H9 (cell line): Measurements from ENCODE around the gene LRP1. TPM values are rescaled to one million over a fixed set of nuclear protein-coding genes. Genes with fewer than 3 reads are reported as not detected.
A peak's percentile ranks its signal among the peaks of the same experiment; 100 is the strongest.

Experiments used
- DNase-seq: peaks from one replicate; pipeline ENCODE4 v3.0.0-alpha.2; 2017
- H2AFZ ChIP-seq: one replicate; pipeline ENCODE4 v1.6.1; 2013; ENCODE audit warnings: mild to moderate bottlenecking, low read length, control low read depth, moderate library complexity
- H2AK5ac ChIP-seq: 2 replicates; pipeline ENCODE4 v1.6.1; 2013; ENCODE audit warnings: low read length, control low read depth, mixed read lengths; ENCODE audit not compliant: insufficient read length
- H2BK120ac ChIP-seq: one replicate; pipeline ENCODE4 v1.6.1; 2013; ENCODE audit warnings: low read depth, mild to moderate bottlenecking, low read length, control low read depth, inconsistent platforms; ENCODE audit not compliant: poor library complexity, severe bottlenecking
- H2BK12ac ChIP-seq: 2 replicates; pipeline ENCODE4 v1.6.1; 2013; ENCODE audit warnings: low read length, control low read depth, mixed read lengths, low read depth; ENCODE audit not compliant: insufficient read length
- H2BK15ac ChIP-seq: 2 replicates; pipeline ENCODE4 v1.6.1; 2013; ENCODE audit warnings: low read depth, low read length, control low read depth
- H2BK20ac ChIP-seq: one replicate; pipeline ENCODE4 v1.6.1; 2013; ENCODE audit warnings: low read depth, mild to moderate bottlenecking, low read length, control low read depth, inconsistent platforms; ENCODE audit not compliant: poor library complexity, severe bottlenecking
- H2BK5ac ChIP-seq: 2 replicates; pipeline ENCODE4 v1.6.1; 2013; ENCODE audit warnings: low read length, control low read depth, mixed read lengths; ENCODE audit not compliant: insufficient read length
- H3K14ac ChIP-seq: 2 replicates; pipeline ENCODE4 v1.6.1; 2013; ENCODE audit warnings: low read length, control low read depth; ENCODE audit not compliant: insufficient read depth
- H3K18ac ChIP-seq: 2 replicates; pipeline ENCODE4 v1.6.1; 2013; ENCODE audit warnings: low read depth, mild to moderate bottlenecking, mixed read lengths, low read length, control low read depth; ENCODE audit not compliant: insufficient read length
- H3K23ac ChIP-seq: 2 replicates; pipeline ENCODE4 v1.6.1; 2013; ENCODE audit warnings: low read length, control low read depth, mixed read lengths, low read depth; ENCODE audit not compliant: insufficient read length
- H3K23me2 ChIP-seq: 2 replicates; pipeline ENCODE4 v1.6.1; 2013; ENCODE audit warnings: low read depth, mild to moderate bottlenecking, mixed read lengths, low read length, control low read depth; ENCODE audit not compliant: insufficient read length, poor library complexity, severe bottlenecking
- H3K27ac ChIP-seq: 2 replicates; pipeline ENCODE4 v1.5.1; 2013; ENCODE audit warnings: low read length, control low read depth, mixed read lengths, low read depth; ENCODE audit not compliant: insufficient read length
- H3K27me3 ChIP-seq: 2 replicates; pipeline ENCODE4 v1.6.1; 2013; ENCODE audit warnings: low read length, control low read depth, inconsistent platforms; ENCODE audit not compliant: insufficient read depth
- H3K4ac ChIP-seq: 2 replicates; pipeline ENCODE4 v1.6.1; 2013; ENCODE audit warnings: low read depth, mild to moderate bottlenecking, control low read depth, inconsistent platforms, low read length, moderate library complexity
- H3K4me1 ChIP-seq: 2 replicates; pipeline ENCODE4 v1.6.1; 2013; ENCODE audit warnings: low read length, control low read depth, inconsistent platforms; ENCODE audit not compliant: insufficient read depth
- H3K4me2 ChIP-seq: 2 replicates; pipeline ENCODE4 v1.6.1; 2013; ENCODE audit warnings: low read length, control low read depth, mixed read lengths; ENCODE audit not compliant: insufficient read length, insufficient read depth
- H3K56ac ChIP-seq: 2 replicates; pipeline ENCODE4 v1.6.1; 2013; ENCODE audit warnings: low read depth, mild to moderate bottlenecking, mixed read lengths, low read length, control low read depth; ENCODE audit not compliant: insufficient read length
- H3K79me1 ChIP-seq: 2 replicates; pipeline ENCODE4 v1.6.1; 2013; ENCODE audit warnings: low read depth, mild to moderate bottlenecking, moderate library complexity, low read length, control low read depth, inconsistent platforms; ENCODE audit not compliant: insufficient read depth, poor library complexity, severe bottlenecking
- H3K79me2 ChIP-seq: 2 replicates; pipeline ENCODE4 v1.6.1; 2013; ENCODE audit warnings: low read length, control low read depth, inconsistent platforms; ENCODE audit not compliant: insufficient read depth
- H3K9ac ChIP-seq: 2 replicates; pipeline ENCODE4 v1.6.1; 2013; ENCODE audit warnings: low read length, control low read depth, mixed read lengths; ENCODE audit not compliant: insufficient read length; ENCODE audit errors: extremely low read depth
- H3K9me3 ChIP-seq: one replicate; pipeline ENCODE4 v1.6.1; 2013; ENCODE audit warnings: low read depth, low read length, inconsistent platforms; ENCODE audit not compliant: control insufficient read depth
- H3T11ph ChIP-seq: one replicate; pipeline ENCODE4 v1.6.1; 2013; ENCODE audit warnings: mild to moderate bottlenecking, low read length, control low read depth, inconsistent platforms
- H4K20me1 ChIP-seq: one replicate; pipeline ENCODE4 v1.6.1; 2013; ENCODE audit not compliant: control insufficient read depth, insufficient read length, insufficient read depth
- H4K5ac ChIP-seq: 2 replicates; pipeline ENCODE4 v1.6.1; 2013; ENCODE audit warnings: low read depth, mild to moderate bottlenecking, mixed read lengths, low read length, control low read depth; ENCODE audit not compliant: insufficient read length
- H4K8ac ChIP-seq: replicated peaks from 2 replicates; pipeline ENCODE4 v1.6.1; 2013; ENCODE audit warnings: low read length, control low read depth, mixed read lengths, low read depth; ENCODE audit not compliant: insufficient read length
- H4K91ac ChIP-seq: 2 replicates; pipeline ENCODE4 v1.6.1; 2013; ENCODE audit warnings: low read depth, mild to moderate bottlenecking, moderate library complexity, mixed read lengths, low read length, control low read depth; ENCODE audit not compliant: insufficient read length
- H3K27ac Mint-ChIP-seq, 3 experiments: 2 replicates in 2 of 3; 3 replicates in 1 of 3; pipeline ENCODE4 v1.8.0; 2020 to 2021; ENCODE audit warnings: mixed read lengths in 3 of 3, mild to moderate bottlenecking in 1 of 3, moderate library complexity in 1 of 3
- H3K27me3 Mint-ChIP-seq: 2 replicates; pipeline ENCODE4 v1.8.0; 2021; ENCODE audit warnings: low read depth, mild to moderate bottlenecking, moderate library complexity, mixed read lengths
- H3K36me3 Mint-ChIP-seq, 3 experiments: 2 replicates in 2 of 3; 3 replicates in 1 of 3; pipeline ENCODE4 v1.8.0; 2020 to 2021; ENCODE audit warnings: low read depth in 3 of 3, mixed read lengths in 3 of 3; ENCODE audit not compliant: insufficient read depth in 1 of 3
- H3K4me1 Mint-ChIP-seq, 2 experiments: 2 replicates each; pipeline ENCODE4 v1.8.0; 2020; ENCODE audit warnings: mixed read lengths in 2 of 2
- H3K4me3 Mint-ChIP-seq, 2 experiments: 2 replicates in 1 of 2; 3 replicates in 1 of 2; pipeline ENCODE4 v1.8.0; 2020 to 2021; ENCODE audit warnings: mild to moderate bottlenecking in 2 of 2, mixed read lengths in 2 of 2, moderate library complexity in 1 of 2
- H3K9me3 Mint-ChIP-seq, 2 experiments: 2 replicates in 1 of 2; 3 replicates in 1 of 2; pipeline ENCODE4 v1.8.0; 2020; ENCODE audit warnings: mild to moderate bottlenecking in 2 of 2, mixed read lengths in 2 of 2, moderate library complexity in 1 of 2
- CTCF ChIP-seq: fragments of 200-600 bp; sonication (generic); conservative IDR thresholded peaks from 3 replicates; pipeline ENCODE4 v1.8.0; 2021; ENCODE audit warnings: antibody characterized with exemption, mild to moderate bottlenecking
- WGBS: extraction: QIAGEN DNeasy Blood & Tissue Kit; methylation state at CpG from one replicate; pipeline ENCODE4 v1.1.7; 2013; ENCODE audit warnings: missing lambda C conversion rate, low lambda C conversion rate, mixed read lengths; ENCODE audit not compliant: insufficient read length; ENCODE audit errors: extremely low coverage; 5-methylcytosine and 5-hydroxymethylcytosine counted together
- total RNA-seq: library from RNA; stranded (reverse); gene quantifications from 2 replicates; pipeline ENCODE4 v1.2.1, GENCODE V29; 2021

The LRP1 gene
- total RNA-seq, 1 experiment from 2014 or later = 115 TPM

GRCh38 chr12:57141249-57141648 is 13.0 kb downstream of the LRP1 start:
- H4K5ac ChIP-seq = no peak overlapping the region
- H3K4me1 Mint-ChIP-seq = peaks cover 10 to 26% of the 10 kb centered on the region in 2 experiments
- peak overlapping the region in 1 of 3 experiments; percentile 68; a peak in 1 of 7 replicates for H3K27ac Mint-ChIP-seq
- no peaks in the 10 kb centered on the region for H3K4me1 ChIP-seq
- H2BK5ac ChIP-seq = no peak overlapping the region
- no peak overlapping the region for H2AK5ac ChIP-seq
- H3K14ac ChIP-seq = no peak overlapping the region
- H3K27me3 Mint-ChIP-seq = no peaks in the 10 kb centered on the region
- no peak overlapping the region for H3T11ph ChIP-seq
- no peak overlapping the region for H2AFZ ChIP-seq
- no peaks in the 10 kb centered on the region for H4K20me1 ChIP-seq
- no CpG with 5 or more reads among the region's 8 CpGs for WGBS
- H4K91ac ChIP-seq = no peak overlapping the region
- peaks cover 34 to 85% (median 80%) of the 10 kb centered on the region in 3 experiments; a peak in 6 of 7 replicates for H3K36me3 Mint-ChIP-seq
- TF ChIP-seq CTCF = no peak
- H3K27me3 ChIP-seq = no peaks in the 10 kb centered on the region
- H3K9me3 Mint-ChIP-seq = no peaks in the 10 kb centered on the region
- H3K23ac ChIP-seq = no peak overlapping the region
- H2BK120ac ChIP-seq = no peak overlapping the region
- H3K18ac ChIP-seq = no peak overlapping the region
- no peaks in the 10 kb centered on the region for H3K9me3 ChIP-seq
- no peak for DNase-seq
- no peak overlapping the region for H3K4me2 ChIP-seq
- H3K79me2 ChIP-seq = 0 out of 2 replicates have a peak, but pooled peaks cover 3% of the 10 kb centered on the region
- peaks cover 4% of the 10 kb centered on the region for H3K79me1 ChIP-seq
- no peak overlapping the region for H2BK20ac ChIP-seq
- no peak overlapping the region for H3K27ac ChIP-seq
- H4K8ac ChIP-seq = no peak overlapping the region
- no peak overlapping the region for H2BK12ac ChIP-seq
- H3K4ac ChIP-seq = no peak overlapping the region
- H2BK15ac ChIP-seq = no peak overlapping the region
- no peak overlapping the region for H3K56ac ChIP-seq
- H3K23me2 ChIP-seq = no peaks in the 10 kb centered on the region
- H3K4me3 Mint-ChIP-seq = no peak overlapping the region
- H3K9ac ChIP-seq = no peak overlapping the region
